HG03521 (cell line): Measurements from ENCODE around the gene LAMP5.

Experiments
- ATAC-seq: cut with Tn5 transposase; IDR thresholded peaks from one replicate; pipeline ENCODE4 v1.9.1; 2021; ENCODE audit warnings: mild to moderate bottlenecking, moderate library complexity; ENCODE audit not compliant: unreplicated experiment

LAMP5 gene

GRCh38 chr20:9532069-9532838 lies 17.9 kb downstream of the LAMP5 start:
- ATAC-seq: no peak

- ATAC-seq: no peak
Observed at GRCh38 chr20:9534025-9534424, 19.6 kb downstream of the LAMP5 start.

- ATAC-seq: no peak
Observed at GRCh38 chr20:9535449-9535848, 21.1 kb downstream of the LAMP5 start.

GRCh38 chr20:9543214-9543613 lies 28.8 kb downstream of the LAMP5 start:
- no peak for ATAC-seq

GRCh38 chr20:9550283-9550682 lies 35.9 kb downstream of the LAMP5 start:
- no peak for ATAC-seq

- ATAC-seq: no peak
Observed at GRCh38 chr20:9550871-9551270, 36.5 kb downstream of the LAMP5 start.

- no peak for ATAC-seq
Observed at GRCh38 chr20:9551808-9552550, 37.6 kb downstream of the LAMP5 start.

- ATAC-seq: no peak
Observed at GRCh38 chr20:9555781-9556180, 41.4 kb downstream of the LAMP5 start.

- ATAC-seq: no peak
Observed at GRCh38 chr20:9557411-9557810, 43.0 kb downstream of the LAMP5 start.

GRCh38 chr20:9565910-9566550 lies 51.6 kb downstream of the LAMP5 start:
- no peak for ATAC-seq

- no peak for ATAC-seq
Observed at GRCh38 chr20:9566977-9567376, 52.6 kb downstream of the LAMP5 start.

GRCh38 chr20:9570612-9571011 lies 56.2 kb downstream of the LAMP5 start:
- no peak for ATAC-seq

GRCh38 chr20:9571783-9572182 lies 57.4 kb downstream of the LAMP5 start:
- no peak for ATAC-seq

- ATAC-seq: no peak
Observed at GRCh38 chr20:9572670-9573069, 58.3 kb downstream of the LAMP5 start.

- no peak for ATAC-seq
Observed at GRCh38 chr20:9573335-9574151, 59.2 kb downstream of the LAMP5 start.

GRCh38 chr20:9574181-9574580 lies 59.8 kb downstream of the LAMP5 start:
- no peak for ATAC-seq

- ATAC-seq: no peak
Observed at GRCh38 chr20:9574776-9575175, 60.4 kb downstream of the LAMP5 start.

GRCh38 chr20:9575836-9576235 lies 61.4 kb downstream of the LAMP5 start:
- ATAC-seq: no peak

GRCh38 chr20:9576695-9577094 lies 62.3 kb downstream of the LAMP5 start:
- no peak for ATAC-seq

GRCh38 chr20:9577397-9577796 lies 63.0 kb downstream of the LAMP5 start:
- ATAC-seq: no peak

- ATAC-seq: no peak
Observed at GRCh38 chr20:9578594-9578993, 64.2 kb downstream of the LAMP5 start.
